Measurements from ENCODE around the gene GABRG3. TPM values are rescaled to one million over a fixed set of nuclear protein-coding genes. Genes with fewer than 3 reads are reported as not detected.

Gene GABRG3
- total RNA-seq, 1 donor from 2014 or later = 0.06 TPM

GRCh38 chr15:27463525-27464088, 492.6 kb downstream of the GABRG3 start:
- DNase-seq (ENCODE audit: low read depth) = no peak
- no peak for TF ChIP-seq CTCF (conservative IDR thresholded peaks at IDR 0.05; ENCODE audit: low read depth, low read length)
- no peak overlapping the region for H3K4me3 ChIP-seq (ENCODE audit: low read depth, low read length)

- H3K4me3 ChIP-seq (ENCODE audit: low read depth, low read length) = no peak overlapping the region
- TF ChIP-seq CTCF (conservative IDR thresholded peaks at IDR 0.05; ENCODE audit: low read depth, low read length) = no peak
These were observed 494.1 kb downstream of the GABRG3 start for GRCh38 chr15:27464941-27465612.

GRCh38 chr15:27466758-27467157, 495.8 kb downstream of the GABRG3 start:
- no peak overlapping the region for H3K4me3 ChIP-seq (ENCODE audit: low read depth, low read length)
- DNase-seq (ENCODE audit: low read depth) = no peak
- TF ChIP-seq CTCF (conservative IDR thresholded peaks at IDR 0.05; ENCODE audit: low read depth, low read length) = no peak

More at GRCh38 chr15:27464941-27465612, 494.1 kb downstream of the GABRG3 start:
- DNase-seq (ENCODE audit: low read depth) = no peak

- TF ChIP-seq CTCF (conservative IDR thresholded peaks at IDR 0.05; ENCODE audit: low read depth, low read length) = no peak
- DNase-seq (ENCODE audit: low read depth) = no peak
- no peak overlapping the region for H3K4me3 ChIP-seq (ENCODE audit: low read depth, low read length)
These were observed 497.2 kb downstream of the GABRG3 start for GRCh38 chr15:27468151-27468591.

GRCh38 chr15:27473845-27474244, 502.9 kb downstream of the GABRG3 start:
- no peak overlapping the region for H3K4me3 ChIP-seq (ENCODE audit: low read depth, low read length)
- no peak for DNase-seq (ENCODE audit: low read depth)
- no peak for TF ChIP-seq CTCF (conservative IDR thresholded peaks at IDR 0.05; ENCODE audit: low read depth, low read length)

- no peak for DNase-seq (ENCODE audit: low read depth)
- no peak overlapping the region for H3K4me3 ChIP-seq (ENCODE audit: low read depth, low read length)
- TF ChIP-seq CTCF (conservative IDR thresholded peaks at IDR 0.05; ENCODE audit: low read depth, low read length) = no peak
These were observed 504.4 kb downstream of the GABRG3 start for GRCh38 chr15:27475395-27475794.

All from epithelial cell of proximal tubule (primary cell).